ENCODE measurements around the gene BCAS1. TPM values are rescaled to one million over a fixed set of nuclear protein-coding genes. Genes with fewer than 3 reads are reported as not detected.
"Not testable (repeated sequence)": the region's sequence is repeated elsewhere in the genome, so short reads cannot be mapped to it uniquely, and the experiment has no call there.

The BCAS1 gene
- total RNA-seq, 2 experiments from 2014 or later: 0.09 TPM; not detected in 1

DNA sequence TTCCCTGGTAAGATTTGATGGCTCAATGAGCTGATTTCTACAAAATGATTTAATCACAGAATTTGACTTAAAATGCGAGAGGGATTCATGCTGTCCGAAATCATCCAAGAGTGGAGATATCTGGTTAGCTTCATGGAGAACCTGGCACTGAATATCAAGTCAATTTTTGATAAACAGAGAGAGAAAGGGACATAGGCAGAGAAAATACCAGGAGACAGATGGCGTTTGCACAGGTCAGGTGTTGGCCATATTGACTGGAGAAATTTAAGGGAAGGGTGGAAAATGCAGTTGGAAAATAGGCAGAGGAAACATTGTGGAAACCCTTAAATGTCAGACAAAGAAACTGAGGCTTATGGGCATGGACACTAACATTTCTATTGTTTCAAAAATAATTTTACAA lies 47.0 kb downstream of the BCAS1 start:
- DNase-seq (no peak), ATAC-seq (ENCODE audit: low read depth) (no peak)
- H3K27me3 Mint-ChIP-seq: no peaks in the 10 kb centered on the region
- no peaks in the 10 kb centered on the region for H3K36me3 Mint-ChIP-seq
- H3K9me3 Mint-ChIP-seq: no peaks in the 10 kb centered on the region
- H3K4me3 Mint-ChIP-seq: no peak overlapping the region
- POLR2A ChIA-PET: no interaction called here
- no peak overlapping the region for H3K27ac Mint-ChIP-seq
- no peaks in the 10 kb centered on the region for H3K4me1 Mint-ChIP-seq

DNA sequence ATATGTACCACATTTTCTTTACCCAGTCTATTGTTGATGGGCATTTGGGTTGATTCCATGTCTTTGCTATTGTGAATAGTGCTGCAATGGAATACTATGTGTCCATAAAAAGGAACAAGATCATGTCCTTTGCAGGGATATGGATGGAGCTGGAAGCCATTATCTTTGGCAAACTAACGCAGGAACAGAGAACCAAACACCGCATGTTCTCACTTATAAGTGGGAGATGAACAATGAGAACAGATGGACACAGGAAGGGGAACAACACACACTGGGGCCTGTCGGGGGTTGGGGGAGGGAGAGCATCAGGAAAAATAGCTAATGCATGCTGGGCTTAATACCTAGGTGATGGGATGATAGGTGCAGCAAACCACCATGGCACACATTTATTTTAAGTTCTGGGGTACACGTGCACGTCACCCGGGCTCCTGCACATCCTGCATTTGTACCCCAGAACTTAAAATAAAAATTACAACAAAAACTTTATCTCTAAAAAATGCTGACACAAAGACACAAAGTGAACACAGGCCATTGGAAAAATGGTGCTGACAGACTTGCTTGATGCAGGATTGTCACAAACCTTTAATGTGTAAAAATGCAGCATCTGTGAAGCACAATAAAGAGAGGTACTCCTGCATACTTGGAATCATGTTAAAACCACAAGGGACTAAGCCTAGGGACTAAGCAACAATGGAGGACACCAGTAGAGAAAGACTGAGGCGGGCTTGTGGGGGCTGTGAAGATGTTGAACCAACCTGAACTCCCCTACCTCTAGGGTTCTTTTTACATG lies 48.8 kb downstream of the BCAS1 start:
- Mint-ChIP-seq H3K27ac (no peak overlapping the region), H3K27me3 (no peaks in the 10 kb centered on the region), H3K36me3 (no peaks in the 10 kb centered on the region), H3K9me3 (no peaks in the 10 kb centered on the region), H3K4me3 (no peak overlapping the region), H3K4me1 (peaks cover 4% of the 10 kb centered on the region)
- ATAC-seq (ENCODE audit: low read depth): no peak
- DNase-seq: no peak
- POLR2A ChIA-PET: no interaction called here

DNA sequence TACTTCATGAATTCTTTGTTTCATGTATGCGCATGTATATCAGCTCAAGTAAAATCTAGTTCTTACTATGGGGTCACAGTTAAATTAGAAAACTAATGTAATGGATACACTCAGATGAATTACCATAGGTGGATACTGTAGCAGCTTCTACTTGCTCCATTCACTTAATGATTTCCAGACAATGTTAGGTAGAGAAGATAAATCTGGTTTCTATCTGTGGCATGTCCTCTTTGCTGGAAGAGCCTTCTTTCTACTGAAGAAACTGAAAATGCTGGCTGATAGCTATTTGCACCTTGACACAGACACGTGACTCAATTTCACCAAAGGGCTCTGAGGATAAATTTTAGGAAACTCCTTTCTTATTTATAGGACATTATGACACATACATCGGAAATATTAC lies 49.5 kb downstream of the BCAS1 start:
- no peaks in the 10 kb centered on the region for H3K9me3 Mint-ChIP-seq
- POLR2A ChIA-PET: no interaction called here
- DNase-seq (no peak), ATAC-seq (ENCODE audit: low read depth) (no peak)
- no peaks in the 10 kb centered on the region for H3K27me3 Mint-ChIP-seq
- no peak overlapping the region for H3K4me3 Mint-ChIP-seq
- no peak overlapping the region for H3K27ac Mint-ChIP-seq
- no peaks in the 10 kb centered on the region for H3K36me3 Mint-ChIP-seq
- peaks cover 4% of the 10 kb centered on the region for H3K4me1 Mint-ChIP-seq

DNA sequence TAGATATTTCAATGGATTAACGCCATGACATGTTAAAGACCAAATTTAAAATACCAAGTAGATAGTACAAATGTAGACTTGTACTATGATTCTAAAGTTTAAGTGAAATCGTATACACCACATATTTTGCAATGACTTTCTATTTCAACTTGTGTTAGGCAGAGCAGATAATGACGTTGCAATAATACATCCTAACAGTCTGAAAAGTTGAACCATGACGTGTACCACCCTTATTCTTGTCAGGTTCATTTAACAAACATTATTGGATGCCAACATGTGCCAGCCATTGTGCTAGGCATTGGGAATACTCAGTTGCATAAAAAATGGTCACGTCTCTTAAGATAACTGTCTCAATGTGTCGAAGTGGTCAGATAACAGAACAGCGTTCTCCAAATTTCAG lies 50.0 kb downstream of the BCAS1 start:
- DNase-seq: no peak
- Mint-ChIP-seq H3K4me1 (peaks cover 4% of the 10 kb centered on the region), H3K27ac (no peak overlapping the region), H3K4me3 (no peak overlapping the region), H3K9me3 (no peaks in the 10 kb centered on the region), H3K27me3 (no peaks in the 10 kb centered on the region), H3K36me3 (no peaks in the 10 kb centered on the region)
- POLR2A ChIA-PET: no interaction called here
- no peak for ATAC-seq (ENCODE audit: low read depth)

DNA sequence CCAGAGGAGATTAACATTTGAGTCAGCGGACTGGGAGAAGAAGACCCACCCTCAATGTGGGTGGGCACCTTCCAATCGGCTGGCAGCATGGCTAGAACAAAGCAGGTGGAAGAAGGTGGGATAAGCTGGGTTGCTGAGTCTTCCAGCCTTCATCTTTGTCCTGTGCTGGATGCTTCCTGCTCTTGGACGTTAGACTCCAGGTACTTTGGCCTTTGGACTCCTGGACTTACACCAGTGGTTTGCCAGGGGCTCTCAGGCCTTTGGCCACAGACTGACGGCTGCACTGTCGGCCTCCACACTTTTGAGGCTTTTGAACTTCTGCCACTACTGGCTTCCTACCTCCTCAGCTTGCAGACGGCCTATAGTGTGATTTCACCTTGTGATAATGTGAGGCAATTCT lies 50.8 kb downstream of the BCAS1 start:
- H3K36me3 Mint-ChIP-seq: no peaks in the 10 kb centered on the region
- ATAC-seq (ENCODE audit: low read depth): no peak
- no peak for DNase-seq
- H3K4me1 Mint-ChIP-seq: peaks cover 4% of the 10 kb centered on the region
- POLR2A ChIA-PET: no interaction called here
- no peak overlapping the region for H3K27ac Mint-ChIP-seq
- no peak overlapping the region for H3K4me3 Mint-ChIP-seq
- no peaks in the 10 kb centered on the region for H3K27me3 Mint-ChIP-seq
- H3K9me3 Mint-ChIP-seq: no peaks in the 10 kb centered on the region

DNA sequence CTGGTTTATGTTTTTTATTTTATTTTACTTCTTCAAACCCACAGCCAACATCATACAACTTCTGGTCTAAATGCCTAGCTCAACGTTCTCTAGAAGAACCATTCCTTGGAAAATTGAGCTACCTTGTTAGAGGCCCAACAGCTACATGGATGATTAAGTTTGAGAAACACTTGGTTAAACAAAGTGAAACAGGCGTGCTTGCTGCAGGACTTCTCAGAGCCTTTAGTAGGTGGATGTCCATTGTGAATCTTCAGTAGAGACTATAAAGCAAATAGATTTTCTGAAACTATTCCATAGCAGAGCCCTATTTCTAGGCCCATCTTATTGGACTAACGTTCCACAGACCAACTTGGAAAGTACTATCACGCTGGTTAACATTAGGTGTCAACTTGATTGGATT lies 51.3 kb downstream of the BCAS1 start:
- H3K9me3 Mint-ChIP-seq: no peaks in the 10 kb centered on the region
- H3K36me3 Mint-ChIP-seq: no peaks in the 10 kb centered on the region
- no peak overlapping the region for H3K4me3 Mint-ChIP-seq
- DNase-seq (no peak), ATAC-seq (ENCODE audit: low read depth) (no peak)
- H3K4me1 Mint-ChIP-seq: peaks cover 4% of the 10 kb centered on the region
- H3K27ac Mint-ChIP-seq: no peak overlapping the region
- POLR2A ChIA-PET: no interaction called here
- H3K27me3 Mint-ChIP-seq: no peaks in the 10 kb centered on the region

DNA sequence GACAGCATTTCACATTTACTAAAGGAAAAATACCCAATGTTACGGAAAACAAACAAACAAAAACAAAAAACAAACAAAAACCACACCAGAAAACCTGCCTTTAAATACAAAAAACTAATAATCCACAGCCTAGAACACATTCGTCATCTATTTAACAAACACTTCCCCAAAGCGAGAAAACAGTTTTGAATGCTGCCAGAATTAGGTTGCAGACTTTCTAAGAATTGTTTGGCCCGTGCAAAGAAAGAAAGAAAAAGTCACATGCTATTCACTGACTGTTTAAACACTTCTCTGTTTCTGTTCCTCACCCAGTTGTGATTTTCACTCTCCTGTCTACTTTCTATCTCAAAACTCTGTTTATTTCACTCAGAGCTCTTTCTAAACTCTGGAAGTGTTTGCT lies 52.5 kb downstream of the BCAS1 start:
- no peaks in the 10 kb centered on the region for H3K36me3 Mint-ChIP-seq
- H3K27me3 Mint-ChIP-seq: no peaks in the 10 kb centered on the region
- no peaks in the 10 kb centered on the region for H3K9me3 Mint-ChIP-seq
- no peak overlapping the region for H3K4me3 Mint-ChIP-seq
- DNase-seq (no peak), ATAC-seq (ENCODE audit: low read depth) (no peak)
- no peak overlapping the region for H3K27ac Mint-ChIP-seq
- peaks cover 4% of the 10 kb centered on the region for H3K4me1 Mint-ChIP-seq
- POLR2A ChIA-PET: no interaction called here

DNA sequence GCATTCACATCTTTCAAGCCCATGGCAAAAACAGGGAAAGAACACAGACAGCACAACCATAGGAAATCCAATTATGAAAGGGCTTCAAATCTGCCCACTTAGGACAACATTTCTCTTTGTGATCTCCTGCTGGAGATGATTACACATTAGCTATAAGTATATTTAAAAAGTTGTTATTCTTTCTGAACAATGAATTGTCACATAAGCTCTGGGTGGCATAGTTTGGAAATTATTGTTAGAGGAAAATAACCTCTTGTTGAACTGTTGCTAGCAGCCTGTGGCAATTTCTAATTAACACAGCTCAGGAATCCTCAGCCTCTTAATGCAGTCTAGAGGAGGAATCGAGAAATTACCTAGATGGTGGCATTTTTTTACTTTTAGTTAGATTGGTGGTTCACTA lies 54.9 kb downstream of the BCAS1 start:
- ATAC-seq (ENCODE audit: low read depth): no peak
- POLR2A ChIA-PET: no interaction called here
- H3K36me3 Mint-ChIP-seq: no peaks in the 10 kb centered on the region
- no peaks in the 10 kb centered on the region for H3K27me3 Mint-ChIP-seq
- H3K9me3 Mint-ChIP-seq: no peaks in the 10 kb centered on the region
- H3K4me3 Mint-ChIP-seq: no peak overlapping the region
- no peak overlapping the region for H3K27ac Mint-ChIP-seq
- no peak for DNase-seq
- peaks cover 4% of the 10 kb centered on the region for H3K4me1 Mint-ChIP-seq

DNA sequence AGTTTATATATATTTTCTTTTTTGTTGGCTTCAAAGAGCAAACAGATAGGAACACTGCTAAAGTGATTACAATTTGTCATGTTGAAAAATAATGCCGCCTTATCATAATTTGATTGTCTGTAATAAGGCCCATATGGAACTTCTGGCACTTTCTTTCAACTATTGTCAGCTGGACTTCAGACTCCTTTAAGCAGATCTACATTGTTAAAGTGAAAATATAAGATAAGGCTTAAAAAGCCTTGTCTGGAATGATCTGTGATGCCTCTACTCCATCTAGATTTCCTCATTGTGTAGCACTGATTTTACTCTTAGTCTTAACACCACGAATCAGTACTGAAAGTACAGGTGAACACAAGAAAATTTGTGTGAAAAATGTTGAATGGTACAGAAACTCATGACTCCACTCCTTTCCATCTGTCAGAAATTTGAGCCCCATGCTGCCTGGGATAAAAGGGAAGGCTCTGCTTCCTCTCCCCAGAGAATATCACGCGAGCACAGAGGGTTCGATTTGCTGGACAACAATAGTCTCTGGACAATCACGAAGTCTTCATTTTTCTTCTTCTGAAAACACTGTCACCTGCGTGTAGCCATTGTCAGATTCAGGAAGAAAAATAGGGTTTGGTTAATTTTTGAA lies 56.0 kb downstream of the BCAS1 start:
- H3K27me3 Mint-ChIP-seq: no peaks in the 10 kb centered on the region
- H3K4me1 Mint-ChIP-seq: peaks cover 4% of the 10 kb centered on the region
- DNase-seq (no peak), ATAC-seq (ENCODE audit: low read depth) (no peak)
- no peak overlapping the region for H3K27ac Mint-ChIP-seq
- H3K4me3 Mint-ChIP-seq: no peak overlapping the region
- no peaks in the 10 kb centered on the region for H3K36me3 Mint-ChIP-seq
- POLR2A ChIA-PET: no interaction called here
- no peaks in the 10 kb centered on the region for H3K9me3 Mint-ChIP-seq

DNA sequence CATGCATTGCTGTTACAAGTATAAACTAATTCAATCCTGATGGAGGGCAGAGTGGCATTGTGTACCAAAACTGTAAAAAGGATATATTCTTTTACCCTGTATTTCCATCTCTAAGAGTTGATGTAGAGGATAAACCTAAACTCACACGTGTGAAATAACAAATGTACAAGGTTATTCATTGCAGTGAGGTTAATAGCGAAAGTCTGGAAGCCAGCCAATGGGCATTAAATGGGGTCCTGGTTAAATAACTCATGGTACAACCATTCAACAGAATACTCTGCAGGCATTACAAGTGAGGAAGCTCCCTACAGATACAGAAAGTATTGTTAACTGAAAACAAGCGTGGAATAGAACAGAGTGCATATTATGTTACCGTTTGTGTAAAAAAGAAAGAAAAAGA lies 56.9 kb downstream of the BCAS1 start:
- POLR2A ChIA-PET: no interaction called here
- H3K27me3 Mint-ChIP-seq: peaks cover 3% of the 10 kb centered on the region
- no peak for ATAC-seq (ENCODE audit: low read depth)
- no peak overlapping the region for H3K27ac Mint-ChIP-seq
- no peak overlapping the region for H3K4me3 Mint-ChIP-seq
- peaks cover 4% of the 10 kb centered on the region for H3K4me1 Mint-ChIP-seq
- no peak for DNase-seq
- H3K9me3 Mint-ChIP-seq: no peaks in the 10 kb centered on the region
- no peaks in the 10 kb centered on the region for H3K36me3 Mint-ChIP-seq

DNA sequence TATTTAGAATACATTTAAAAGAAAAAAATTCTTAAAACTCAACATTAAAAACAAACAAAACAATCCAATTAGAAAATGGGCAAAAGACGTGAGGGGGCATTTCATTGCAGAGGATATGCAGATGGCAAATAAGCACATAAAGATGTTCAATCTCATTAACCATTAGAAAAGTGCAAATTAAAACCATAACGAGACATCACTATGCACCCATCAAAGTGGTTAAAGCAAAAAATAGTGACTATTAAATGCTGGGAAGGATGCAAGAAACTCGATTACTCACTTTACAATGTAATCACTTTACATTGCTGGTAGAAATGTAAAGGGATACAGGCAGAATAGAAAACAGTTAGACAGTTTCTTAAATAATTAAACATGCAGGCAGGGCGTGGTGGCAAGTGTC lies 59.0 kb downstream of the BCAS1 start:
- Mint-ChIP-seq H3K9me3 (no peaks in the 10 kb centered on the region), H3K36me3 (no peaks in the 10 kb centered on the region), H3K4me3 (no peak overlapping the region), H3K27me3 (peaks cover 3% of the 10 kb centered on the region), H3K4me1 (no peaks in the 10 kb centered on the region), H3K27ac (no peak overlapping the region)
- ATAC-seq (ENCODE audit: low read depth): no peak
- DNase-seq: no peak
- POLR2A ChIA-PET: no interaction called here

DNA sequence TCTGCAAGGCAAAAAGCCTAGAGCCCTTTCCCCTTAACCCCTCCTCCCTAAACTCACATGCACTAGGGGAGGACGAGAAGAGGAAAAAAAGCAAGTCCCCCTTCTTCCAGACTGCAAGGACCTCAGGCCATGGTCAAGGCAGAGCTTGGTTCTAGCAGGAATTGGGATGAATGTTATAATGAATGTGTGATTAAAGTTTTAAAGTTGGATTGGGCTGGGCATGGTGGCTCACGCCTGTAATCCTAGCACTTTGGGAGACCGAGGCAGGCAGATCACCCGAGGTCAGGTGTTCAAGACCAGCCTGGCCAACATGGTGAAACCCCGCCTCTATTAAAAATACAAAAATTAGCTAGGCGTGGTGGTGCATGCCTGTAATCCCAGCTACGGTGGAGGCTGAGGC lies 64.2 kb downstream of the BCAS1 start:
- H3K4me3 Mint-ChIP-seq; H3K36me3 Mint-ChIP-seq; H3K27ac Mint-ChIP-seq; H3K27me3 Mint-ChIP-seq; ATAC-seq (ENCODE audit: low read depth); H3K4me1 Mint-ChIP-seq; H3K9me3 Mint-ChIP-seq; POLR2A ChIA-PET; DNase-seq: not testable (repeated sequence)

DNA sequence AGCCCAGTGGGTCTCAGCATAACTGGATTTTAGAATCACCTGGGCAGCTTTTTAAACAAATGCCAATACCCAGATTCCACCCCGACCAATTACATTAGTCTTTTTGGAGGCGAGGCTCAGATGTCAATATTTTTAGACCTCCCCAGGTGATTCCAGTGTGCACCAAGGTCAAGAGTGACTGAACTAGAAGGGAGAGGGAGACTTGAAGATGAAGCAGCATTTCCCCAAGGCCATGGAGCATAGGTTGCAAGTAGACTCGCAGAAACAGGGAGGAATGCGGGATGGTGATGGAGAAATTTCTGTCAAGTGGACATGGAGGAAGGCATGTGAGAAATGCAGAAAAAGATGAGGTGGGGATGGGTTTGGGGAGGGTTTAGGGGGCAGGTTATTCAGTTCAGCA lies 64.9 kb downstream of the BCAS1 start:
- Mint-ChIP-seq H3K27me3 (peaks cover 8% of the 10 kb centered on the region), H3K9me3 (peaks cover 9% of the 10 kb centered on the region), H3K4me3 (no peak overlapping the region), H3K4me1 (no peaks in the 10 kb centered on the region), H3K27ac (no peak overlapping the region), H3K36me3 (no peaks in the 10 kb centered on the region)
- no peak for DNase-seq
- POLR2A ChIA-PET: no interaction called here
- ATAC-seq (ENCODE audit: low read depth): no peak

DNA sequence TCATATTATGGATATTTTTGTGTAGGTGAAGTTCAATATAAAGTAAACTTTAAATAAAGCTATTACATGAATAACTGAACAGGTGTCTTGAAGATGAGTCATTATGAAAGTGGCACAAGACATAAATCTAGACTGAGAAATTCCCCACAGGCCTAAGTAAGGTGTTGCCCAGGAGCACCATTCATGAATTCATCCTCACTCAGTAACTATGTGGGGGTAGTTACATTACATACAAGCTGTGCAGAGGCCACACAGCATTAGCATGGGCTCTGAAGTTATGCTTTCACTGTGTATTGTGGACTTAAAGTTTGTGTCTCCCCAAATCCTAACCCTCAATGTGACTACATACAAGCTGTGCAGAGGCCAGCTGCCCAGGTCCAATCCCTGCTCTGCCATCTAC lies 65.9 kb downstream of the BCAS1 start:
- POLR2A ChIA-PET: no interaction called here
- H3K4me3 Mint-ChIP-seq: no peak overlapping the region
- ATAC-seq (ENCODE audit: low read depth): no peak
- peaks cover 8% of the 10 kb centered on the region for H3K27me3 Mint-ChIP-seq
- H3K27ac Mint-ChIP-seq: no peak overlapping the region
- DNase-seq: no peak
- no peaks in the 10 kb centered on the region for H3K36me3 Mint-ChIP-seq
- H3K9me3 Mint-ChIP-seq: peaks cover 12% of the 10 kb centered on the region
- no peaks in the 10 kb centered on the region for H3K4me1 Mint-ChIP-seq

Measured in activated naive CD8-positive, alpha-beta T cell treated with anti-CD3 and anti-CD28 coated beads, Interleukin-2, amount 10 ng/mL, durations not matched to agents 7 days and 5 days (primary cell).